H7 (cell line): Measurements from ENCODE around the gene SLIT1. TPM values are rescaled to one million over a fixed set of nuclear protein-coding genes. Genes with fewer than 3 reads are reported as not detected.
A peak's percentile ranks its signal among the peaks of the same experiment; 100 is the strongest.

ENCODE experiments used
- DNase-seq: peaks from one replicate; pipeline ENCODE4 v3.0.0; 2012
- H3K27me3 ChIP-seq: 2 replicates; pipeline ENCODE4 v1.6.0; 2011; ENCODE audit warnings: mild to moderate bottlenecking, low read length; ENCODE audit not compliant: control insufficient read depth, insufficient read depth
- H3K36me3 ChIP-seq: replicated peaks from 2 replicates; pipeline ENCODE4 v1.5.1; 2011; ENCODE audit warnings: low read length; ENCODE audit not compliant: control insufficient read depth, insufficient read depth
- H3K4me3 ChIP-seq: 2 replicates; pipeline ENCODE4 v1.5.1; 2011; ENCODE audit warnings: low read depth, mild to moderate bottlenecking, control low read depth, low read length, moderate library complexity; ENCODE audit not compliant: insufficient read depth
- total RNA-seq: library from RNA; depleted of rRNA; stranded (reverse); fragments of >200 nt; shearing (Covaris generic); gene quantifications from 2 replicates; pipeline ENCODE4 v1.2.3, GENCODE V29; 2014

SLIT1 gene
- total RNA-seq, 1 experiment from 2014 or later: 0.28 TPM

- DNase-seq: peak; percentile 33
- no peak overlapping the region for H3K4me3 ChIP-seq
- no peaks in the 10 kb centered on the region for H3K27me3 ChIP-seq
- H3K36me3 ChIP-seq: no peaks in the 10 kb centered on the region
Measured at GRCh38 chr10:97047788-97048187, 138.0 kb downstream of the SLIT1 start.

GRCh38 chr10:97047083-97047736 is 138.5 kb downstream of the SLIT1 start:
- Histone ChIP-seq H3K4me3 (no peak overlapping the region), H3K36me3 (no peaks in the 10 kb centered on the region), H3K27me3 (no peaks in the 10 kb centered on the region)
- DNase-seq: no peak

GRCh38 chr10:97046456-97047082 is 139.2 kb downstream of the SLIT1 start:
- Histone ChIP-seq H3K36me3 (no peaks in the 10 kb centered on the region), H3K4me3 (no peak overlapping the region), H3K27me3 (no peaks in the 10 kb centered on the region)
- peak; percentile 46 for DNase-seq

DNA sequence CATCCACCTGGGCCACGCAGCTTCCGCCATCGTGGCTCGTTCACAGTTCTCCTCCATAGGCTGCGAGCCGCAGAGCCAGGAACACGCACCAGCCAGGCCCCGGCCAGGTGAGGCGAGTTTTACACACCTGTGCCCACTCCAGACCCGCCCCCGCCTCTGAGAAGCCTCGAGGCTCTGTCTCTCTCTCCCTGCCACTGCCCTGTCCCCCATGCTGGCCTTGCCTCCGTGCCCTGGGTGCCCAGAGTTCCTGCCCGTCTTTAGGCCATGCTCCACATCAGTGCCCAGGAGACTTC is 142.2 kb downstream of the SLIT1 start:
- Histone ChIP-seq H3K4me3 (no peak overlapping the region), H3K27me3 (no peaks in the 10 kb centered on the region), H3K36me3 (no peaks in the 10 kb centered on the region)
- DNase-seq: no peak

DNA sequence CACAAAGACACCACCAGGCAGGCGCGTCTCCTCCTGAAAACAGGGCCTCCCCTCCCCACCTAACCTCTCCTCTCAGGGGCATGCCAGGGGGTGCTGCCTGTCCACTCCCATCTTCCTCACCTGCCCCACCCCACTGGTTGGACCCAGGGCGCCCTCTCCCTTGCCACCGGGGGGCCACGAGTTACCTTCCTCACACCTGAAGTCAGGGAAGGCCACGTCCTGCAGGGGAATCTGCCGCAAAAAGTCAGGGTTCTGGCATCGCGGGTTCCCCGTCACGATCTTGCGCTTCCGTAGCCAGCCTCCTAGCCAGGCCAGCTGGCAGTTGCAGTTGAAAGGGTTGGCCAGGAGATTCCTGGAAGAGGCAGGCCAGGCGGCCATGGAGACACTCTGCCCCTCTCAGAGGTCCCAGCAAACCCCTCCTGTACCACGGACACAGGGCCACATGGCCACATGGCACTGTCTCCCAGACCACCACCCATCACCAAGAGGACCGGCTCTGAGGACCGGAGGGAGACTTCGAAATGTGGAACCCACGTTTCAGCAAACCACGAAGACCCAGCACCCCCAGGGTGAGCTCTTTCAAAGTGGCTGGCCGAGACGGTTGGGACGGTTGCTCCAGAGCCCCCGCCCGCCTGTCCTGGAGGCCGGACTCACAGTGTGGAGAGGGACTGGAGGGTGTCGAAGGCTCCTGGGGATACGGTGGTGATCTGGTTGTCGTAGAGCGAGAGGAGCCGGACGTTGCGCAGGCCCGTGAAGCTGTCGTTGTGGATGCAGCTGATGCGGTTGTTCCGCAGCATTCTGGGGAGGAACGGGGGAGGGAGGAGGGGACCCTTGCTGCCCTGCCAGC is 142.8 kb downstream of the SLIT1 start:
- H3K4me3 ChIP-seq: no peak overlapping the region
- DNase-seq: peak; percentile 49
- H3K36me3 ChIP-seq: no peaks in the 10 kb centered on the region
- H3K27me3 ChIP-seq: no peaks in the 10 kb centered on the region

GRCh38 chr10:97042081-97042480 is 143.7 kb downstream of the SLIT1 start:
- no peak overlapping the region for H3K4me3 ChIP-seq
- H3K36me3 ChIP-seq: no peaks in the 10 kb centered on the region
- H3K27me3 ChIP-seq: no peaks in the 10 kb centered on the region
- peak; percentile 40 for DNase-seq

DNA sequence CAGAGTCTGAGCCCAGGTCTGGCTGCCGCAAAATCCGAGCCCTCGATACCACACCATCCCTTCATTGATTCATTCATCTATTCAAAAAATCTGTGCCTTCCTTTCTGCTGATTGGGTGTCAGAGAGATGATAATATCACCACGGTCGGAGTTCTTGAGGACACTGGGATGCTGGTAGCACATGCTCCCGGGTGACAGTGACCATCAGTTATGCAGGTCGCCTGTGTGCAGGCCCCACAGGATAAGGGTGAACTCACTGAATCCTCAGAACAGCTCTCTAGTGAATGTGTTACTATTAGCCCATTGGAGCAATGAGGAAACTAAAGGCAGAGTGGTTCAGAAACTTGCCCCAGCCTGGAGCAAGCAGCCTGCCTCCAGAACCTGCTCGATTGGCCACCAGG is 145.1 kb downstream of the SLIT1 start:
- Histone ChIP-seq H3K27me3 (no peaks in the 10 kb centered on the region), H3K36me3 (no peaks in the 10 kb centered on the region), H3K4me3 (no peak overlapping the region)
- DNase-seq: no peak

DNA sequence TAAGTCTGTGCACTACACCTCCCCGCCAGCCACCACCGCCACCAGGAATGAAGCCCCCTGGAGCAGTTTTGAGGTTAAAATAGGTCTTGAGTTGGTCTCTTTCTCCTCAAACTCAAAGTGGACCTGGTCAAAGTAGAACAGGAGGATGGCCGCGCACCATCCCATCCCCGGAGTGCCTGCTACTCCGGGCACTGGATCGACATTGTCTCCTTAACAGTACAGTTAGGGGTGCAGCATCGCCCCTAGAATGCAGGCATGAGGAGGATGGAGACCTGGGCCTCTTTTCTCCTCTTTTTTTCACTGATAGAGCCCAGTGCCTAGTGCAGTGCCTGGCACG is 145.5 kb downstream of the SLIT1 start:
- Histone ChIP-seq H3K4me3 (no peak overlapping the region), H3K27me3 (no peaks in the 10 kb centered on the region), H3K36me3 (no peaks in the 10 kb centered on the region)
- no peak for DNase-seq

GRCh38 chr10:97039538-97040247 is 146.1 kb downstream of the SLIT1 start:
- H3K36me3 ChIP-seq: no peaks in the 10 kb centered on the region
- DNase-seq: peak; percentile 39
- no peaks in the 10 kb centered on the region for H3K27me3 ChIP-seq
- H3K4me3 ChIP-seq: no peak overlapping the region

DNA sequence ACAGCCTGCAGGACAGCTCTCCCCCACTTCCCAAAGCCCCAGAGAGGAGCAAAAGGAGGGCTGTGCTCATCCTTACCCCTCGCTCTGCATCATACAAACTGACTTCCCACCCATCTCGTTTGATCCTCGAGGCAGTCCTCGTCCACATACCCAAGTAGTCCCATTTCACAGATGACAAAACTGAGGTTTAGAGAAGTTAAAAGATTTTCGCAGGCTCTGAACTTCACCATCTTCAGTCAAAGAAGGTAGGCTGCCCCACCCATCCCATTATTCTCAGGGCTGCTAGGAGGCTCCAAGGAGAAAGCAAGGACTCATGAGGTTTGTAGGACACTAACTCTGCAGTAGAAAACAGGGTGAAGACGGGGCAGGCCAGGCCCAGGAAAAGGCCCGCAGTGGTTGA is 147.1 kb downstream of the SLIT1 start:
- no peaks in the 10 kb centered on the region for H3K36me3 ChIP-seq
- H3K4me3 ChIP-seq: no peak overlapping the region
- no peak for DNase-seq
- no peaks in the 10 kb centered on the region for H3K27me3 ChIP-seq

DNA sequence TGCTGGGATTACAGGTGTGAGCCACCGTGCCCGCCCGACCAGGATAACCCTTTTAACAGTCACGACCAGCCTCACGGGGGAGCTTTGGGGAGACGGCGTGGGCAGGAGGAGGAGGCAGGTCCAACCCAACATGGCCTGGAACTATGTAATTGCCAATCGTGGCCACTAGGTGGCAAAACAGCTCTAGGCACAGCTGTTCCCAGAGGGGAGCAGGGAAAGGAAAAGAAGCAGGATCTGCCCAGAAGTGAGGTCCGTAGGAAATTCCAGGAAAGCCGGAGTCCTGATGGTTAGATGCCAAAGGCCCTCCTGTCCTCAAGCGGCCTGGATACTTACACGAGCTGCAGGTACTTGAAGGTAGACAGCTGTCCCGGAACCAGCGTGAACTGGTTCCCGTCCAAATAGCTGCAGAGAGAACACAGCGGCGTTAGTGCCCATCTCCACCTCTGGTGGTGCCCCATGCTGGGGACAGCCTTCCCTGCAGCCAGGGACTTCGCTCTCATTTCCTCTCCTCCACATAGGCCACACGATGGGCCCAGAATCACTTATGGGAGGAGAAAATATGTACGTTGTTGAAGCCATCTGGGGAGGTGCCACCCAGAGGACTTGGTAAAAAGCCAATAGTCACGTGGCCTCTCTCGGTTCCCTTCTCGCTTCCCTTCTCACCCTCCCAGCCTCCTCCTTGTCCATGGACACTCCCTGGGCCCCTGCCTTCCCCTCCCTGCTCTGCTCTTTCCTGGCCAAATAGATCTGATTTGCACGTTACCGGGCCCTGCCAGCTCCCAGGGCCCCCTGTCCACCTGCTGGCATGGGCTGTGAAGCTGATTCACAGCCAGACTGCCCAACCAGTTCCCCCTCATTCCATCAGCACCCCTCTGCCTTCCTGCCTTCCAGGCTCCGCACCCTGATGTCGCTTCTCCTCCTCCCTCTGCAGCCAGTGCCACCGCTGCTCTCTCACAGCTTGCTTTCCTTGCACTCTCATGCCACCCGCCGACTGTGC is 148.1 kb downstream of the SLIT1 start:
- Histone ChIP-seq H3K4me3 (peak overlapping the region; percentile 8; the same call in 1 of the 2 replicates), H3K27me3 (no peaks in the 10 kb centered on the region), H3K36me3 (no peaks in the 10 kb centered on the region)
- DNase-seq: peak; percentile 93

DNA sequence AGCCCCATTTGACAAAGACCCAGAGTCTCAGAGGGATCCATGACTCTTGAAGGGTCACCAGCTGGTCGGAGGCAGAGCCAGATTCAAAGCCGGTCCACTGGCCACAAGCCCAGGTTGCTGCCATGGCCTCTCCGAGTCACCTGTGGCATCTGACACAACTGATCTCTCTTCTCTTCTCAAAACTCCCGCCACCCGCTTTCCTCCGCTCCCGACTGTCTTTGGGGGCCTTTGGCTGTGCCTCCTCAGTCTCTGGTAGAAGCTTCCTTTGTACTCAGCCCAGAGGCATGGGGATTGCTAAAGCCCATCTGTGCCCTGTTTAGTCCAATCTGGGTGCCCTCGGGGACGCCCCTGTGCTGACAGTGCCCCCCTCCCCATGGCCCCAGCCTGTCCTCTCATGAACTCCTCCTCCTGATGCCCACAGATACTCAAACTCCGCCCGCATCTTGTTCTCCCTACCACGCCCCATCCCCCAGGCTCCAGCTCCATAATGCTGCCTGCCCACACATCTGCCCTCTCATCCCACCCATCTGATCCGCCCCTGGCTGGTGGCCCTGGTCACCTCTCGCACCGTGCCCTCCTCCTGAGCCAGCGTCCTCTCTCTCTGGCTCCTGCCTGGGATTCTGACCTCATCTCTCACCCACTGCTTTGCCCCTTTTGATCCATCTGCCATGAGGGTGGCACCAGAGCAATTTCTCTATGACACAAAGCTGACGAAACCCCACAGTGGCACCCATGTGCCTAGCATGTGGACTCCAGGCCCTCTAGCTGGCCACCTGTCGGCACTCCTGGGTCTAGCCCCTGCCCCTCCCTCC is 150.6 kb downstream of the SLIT1 start:
- Histone ChIP-seq H3K27me3 (no peaks in the 10 kb centered on the region), H3K36me3 (no peaks in the 10 kb centered on the region), H3K4me3 (no peak overlapping the region)
- DNase-seq: peak; percentile 47

GRCh38 chr10:97034301-97034700 is 151.5 kb downstream of the SLIT1 start:
- Histone ChIP-seq H3K36me3 (no peaks in the 10 kb centered on the region), H3K4me3 (no peak overlapping the region), H3K27me3 (no peaks in the 10 kb centered on the region)
- DNase-seq: peak; percentile 56
